Endothelial cell of umbilical vein (primary cell): ENCODE data around the gene NAAA. TPM values are rescaled to one million over a fixed set of nuclear protein-coding genes. Genes with fewer than 3 reads are reported as not detected.

Experiments
- BruUV-seq: library from RNA; stranded (reverse); fragments of 400-500 nt; replicated peaks from 2 replicates; lab custom pipeline; 2021; lab: Mats Ljungman, UMichigan
- CTCF ChIA-PET: fragments of 300-600, 350-600 bp; sonication (Branson Sonifier 250); formaldehyde crosslinking; loops from one replicate; lab custom pipeline; 2021; ENCODE audit warnings: antibody characterized with exemption, inconsistent platforms; lab: Charles Lee
- POLR2A ChIA-PET: fragments of 300-600, 350-600 bp; sonication (Branson Sonifier 250); formaldehyde crosslinking; loops from one replicate; lab custom pipeline; 2021; ENCODE audit warnings: antibody characterized with exemption, inconsistent platforms; lab: Charles Lee
- DNase-seq: peaks from one replicate; pipeline ENCODE4 v3.0.0-alpha.2; 2011; ENCODE audit warnings: low read depth, low spot score
- FAIRE-seq: peaks from 2 replicates; lab custom pipeline; 2011; peaks lifted over from hg19 to GRCh38; lab: Jason Lieb, UNC
- H2AFZ ChIP-seq: 2 replicates; pipeline ENCODE4 v1.6.0; 2012; ENCODE audit warnings: low read depth, low read length, control low read depth, inconsistent platforms
- H3K27ac ChIP-seq: 2 replicates; pipeline ENCODE4 v1.5.1; 2011; ENCODE audit warnings: low read depth, mild to moderate bottlenecking, control low read depth, low read length, moderate library complexity; ENCODE audit not compliant: insufficient read depth
- H3K27me3 ChIP-seq, 2 experiments: 2 replicates each; pipeline versions ENCODE4 v1.6.0 to v1.6.1; 2011; ENCODE audit warnings: low read length in 2 of 2, mixed read lengths in 1 of 2; ENCODE audit not compliant: control insufficient read depth in 2 of 2, insufficient read depth in 2 of 2
- H3K36me3 ChIP-seq, 2 experiments: 2 replicates in 1 of 2; 3 replicates in 1 of 2; pipeline ENCODE4 v1.5.1; 2011; ENCODE audit warnings: low read length in 2 of 2, mild to moderate bottlenecking in 1 of 2, moderate library complexity in 1 of 2; ENCODE audit not compliant: control insufficient read depth in 2 of 2, insufficient read depth in 2 of 2; ENCODE audit errors: extremely low read depth in 1 of 2
- H3K4me1 ChIP-seq: 3 replicates; pipeline ENCODE4 v1.5.1; 2011; ENCODE audit warnings: mild to moderate bottlenecking, low read length; ENCODE audit not compliant: control insufficient read depth, insufficient read depth; ENCODE audit errors: extremely low read depth
- H3K4me2 ChIP-seq: 2 replicates; pipeline ENCODE4 v1.6.1; 2011; ENCODE audit warnings: low read length, control low read depth, mixed read lengths; ENCODE audit not compliant: insufficient read depth
- H3K4me3 ChIP-seq, 3 experiments: fragments of 200-600 bp in 1 of 3; sonication (generic), shearing (Covaris generic) in 1 of 3; replicated peaks in 1 of 3; 2 replicates each; pipeline ENCODE4 v1.5.1; 2011 to 2016; ENCODE audit warnings: control low read depth in 3 of 3, low read length in 3 of 3, mild to moderate bottlenecking in 2 of 3, inconsistent platforms in 1 of 3, low read depth in 1 of 3, moderate library complexity in 1 of 3; ENCODE audit not compliant: insufficient read depth in 1 of 3
- H3K79me2 ChIP-seq: 2 replicates; pipeline ENCODE4 v1.6.0; 2012; ENCODE audit warnings: low read length, inconsistent platforms; ENCODE audit not compliant: control insufficient read depth, insufficient read depth
- H3K9ac ChIP-seq: replicated peaks from 2 replicates; pipeline ENCODE3; 2011; ENCODE audit warnings: low read length, control low read depth; ENCODE audit not compliant: insufficient read depth; ENCODE audit errors: extremely low read depth
- H3K9me1 ChIP-seq: replicated peaks from 3 replicates; pipeline ENCODE4 v1.6.0; 2011; ENCODE audit warnings: mild to moderate bottlenecking, low read length; ENCODE audit not compliant: control insufficient read depth, insufficient read depth; ENCODE audit errors: extremely low read depth
- H3K9me3 ChIP-seq: replicated peaks from 2 replicates; pipeline ENCODE4 v1.5.1; 2012; ENCODE audit warnings: low read length, inconsistent platforms; ENCODE audit not compliant: control insufficient read depth, insufficient read depth
- H4K20me1 ChIP-seq: replicated peaks from 2 replicates; pipeline ENCODE3; 2011; ENCODE audit warnings: mild to moderate bottlenecking, low read length; ENCODE audit not compliant: control insufficient read depth, insufficient read depth; ENCODE audit errors: extremely low read depth
- CTCF ChIP-seq, 2 donors: IDR thresholded peaks; 1 replicate in 1 of 2; 2 replicates in 1 of 2; pipeline ENCODE4 v1.5.1; 2011; ENCODE audit warnings: low read length in 2 of 2, mild to moderate bottlenecking in 2 of 2, moderate library complexity in 2 of 2, control low read depth in 1 of 2, inconsistent platforms in 1 of 2, low read depth in 1 of 2; ENCODE audit not compliant: insufficient read depth in 1 of 2; ENCODE audit errors: extremely low read depth in 1 of 2
- EZH2 ChIP-seq: IDR thresholded peaks from 2 replicates; pipeline ENCODE4 v1.6.1; 2012; ENCODE audit warnings: borderline replicate concordance, low read depth, mild to moderate bottlenecking, moderate library complexity, low read length, inconsistent platforms; ENCODE audit not compliant: severe bottlenecking
- FOS ChIP-seq: IDR thresholded peaks from 2 replicates; pipeline ENCODE4 v1.6.1; 2011; ENCODE audit warnings: mild to moderate bottlenecking, low read length, moderate library complexity, borderline replicate concordance; ENCODE audit not compliant: insufficient read depth
- GATA2 ChIP-seq: IDR thresholded peaks from 2 replicates; pipeline ENCODE4 v1.7.0; 2011; ENCODE audit warnings: low read depth, mild to moderate bottlenecking, moderate library complexity, mixed read lengths, low read length; ENCODE audit not compliant: insufficient read length, insufficient read depth
- JUN ChIP-seq: IDR thresholded peaks from 2 replicates; pipeline ENCODE4 v1.6.1; 2011; ENCODE audit warnings: borderline replicate concordance, low read depth; ENCODE audit not compliant: insufficient read length, insufficient read depth
- MAX ChIP-seq: IDR thresholded peaks from 2 replicates; pipeline ENCODE4 v1.6.1; 2011; ENCODE audit not compliant: insufficient read depth, insufficient read length
- MYC ChIP-seq: IDR thresholded peaks from one replicate; pipeline ENCODE4 v1.6.1; 2011; ENCODE audit warnings: mild to moderate bottlenecking, low read depth, low read length
- POLR2A ChIP-seq: IDR thresholded peaks from 2 replicates; pipeline ENCODE4 v1.6.1; 2012; ENCODE audit warnings: low read depth, mild to moderate bottlenecking, control low read depth, low read length
- POLR2AphosphoS5 ChIP-seq: IDR thresholded peaks from 2 replicates; pipeline ENCODE4 v1.6.1; 2012; ENCODE audit warnings: low read depth, mild to moderate bottlenecking, control low read depth, low read length, moderate library complexity; ENCODE audit not compliant: insufficient read depth
- dilution Hi-C: fragments of 300-500 bp; cut with MboI; formaldehyde crosslinking; loops from one replicate; pipeline ENCODE4 v1.15.0; 2019; ENCODE audit warnings: low sequenced_read_pairs; ENCODE audit not compliant: extremely low pct_ligation_motif_present
- intact Hi-C: fragments of 100-400 bp; cut with micrococcal nuclease; formaldehyde crosslinking; loops from one replicate; pipeline ENCODE4 v1.10.0; 2022
- polyA plus RNA-seq, 4 experiments: library from polyadenylated mRNA; depleted of rRNA in 3 of 4; stranded (reverse) in 3 of 4; unstranded in 1 of 4; fragments of >200 nt; gene quantifications; 2 replicates each; pipeline versions ENCODE4 v1.2.1 to v1.2.3, GENCODE V29; 2011 to 2012; ENCODE audit warnings: missing spikeins in 1 of 4
- total RNA-seq: library from RNA; stranded (reverse); gene quantifications from 2 replicates; pipeline ENCODE4 v1.2.3, GENCODE V29; 2021

Gene NAAA
- total and polyA plus RNA-seq, 2 donors (not counting 3 experiments of a cell fraction or from before 2014, with no cell fraction given) = 15.3 to 24.4 TPM

- Histone ChIP-seq H3K4me1 (no peaks in the 10 kb centered on the region), H3K36me3 (peaks cover 0 to 2% of the 10 kb centered on the region in 2 experiments), H3K9ac (no peak overlapping the region), H3K27ac (no peak overlapping the region), H4K20me1 (no peaks in the 10 kb centered on the region), H3K79me2 (no peaks in the 10 kb centered on the region), H3K9me3 (no peaks in the 10 kb centered on the region), H3K9me1 (no peaks in the 10 kb centered on the region), H3K27me3 (no peaks in the 10 kb centered on the region), H2AFZ (no peak overlapping the region), H3K4me2 (no peak overlapping the region), H3K4me3 (no peak overlapping the region)
- dilution Hi-C loops (no loop called here), intact Hi-C loops (loop anchor here (5.0 kb wide), 1 partner anchor 147 kb away; no protein-coding TSS in a partner anchor)
- ChIA-PET CTCF (interaction anchor here (0.6 kb wide), 1 partner anchor 21 kb away, joined by 3 read pairs; the partner anchor contains the start of gene NAAA), POLR2A (no interaction called here)
- BruUV-seq = no TSS peak
- FAIRE-seq (no peak), DNase-seq (no peak)
- TF ChIP-seq FOS = no peak
- no peak for TF ChIP-seq POLR2AphosphoS5
- TF ChIP-seq GATA2 = no peak
- TF ChIP-seq MAX = no peak
- TF ChIP-seq POLR2A = no peak
- TF ChIP-seq JUN = no peak
- no peak for TF ChIP-seq EZH2
- no peak for TF ChIP-seq CTCF (IDR thresholded peaks at IDR 0.05; ENCODE audit: extremely low read depth in 1 of 2, insufficient read depth in 1 of 2, low read depth in 1 of 2, low read length in 2 of 2)
- TF ChIP-seq MYC = no peak
Observed at GRCh38 chr4:75919920-75920319, 20.9 kb downstream of the NAAA start.
